SK-N-SH treated with all-trans-retinoic acid at 6 μM for 48 hours (cell line): ENCODE results near the gene FBXL13.

Experiments
- ATAC-seq: fragments of 200-7000 bp; cut with Tn5 transposase; 3 replicates; pipeline ENCODE4 v1.9.1; 2020; ENCODE audit warnings: mild to moderate bottlenecking, moderate library complexity
- ARNTL ChIP-seq: fragments of 450-650 bp; formaldehyde crosslinking; IDR thresholded peaks from 2 replicates; pipeline ENCODE4 v1.5.0; 2020; ENCODE audit warnings: low read depth, mild to moderate bottlenecking, moderate library complexity, borderline replicate concordance
- BACH2 ChIP-seq: fragments of 250-450 bp; sonication (Bioruptor Pico); IDR thresholded peaks from 2 replicates; pipeline ENCODE4 v1.9.0; 2021; ENCODE audit warnings: mild to moderate bottlenecking, borderline replicate concordance
- CSDC2 ChIP-seq: fragments of 250-450 bp; sonication (Bioruptor Pico); IDR thresholded peaks from 2 replicates; pipeline ENCODE4 v1.5.0; 2020; ENCODE audit warnings: mild to moderate bottlenecking, moderate library complexity
- ESRRG ChIP-seq: fragments of 250-450 bp; sonication (Bioruptor Pico); IDR thresholded peaks from 2 replicates; pipeline ENCODE4 v1.6.1; 2021; ENCODE audit warnings: mild to moderate bottlenecking
- GLIS3 ChIP-seq: fragments of 250-450 bp; sonication (Bioruptor Pico); IDR thresholded peaks from 2 replicates; pipeline ENCODE4 v1.5.0; 2020; ENCODE audit warnings: mild to moderate bottlenecking, moderate library complexity
- ISL1 ChIP-seq: fragments of 250-450 bp; sonication (Bioruptor Pico); IDR thresholded peaks from 2 replicates; pipeline ENCODE4 v2.1.2; 2022; ENCODE audit warnings: mild to moderate bottlenecking, moderate library complexity
- OSR1 ChIP-seq: fragments of 250-450 bp; sonication (Bioruptor Pico); IDR thresholded peaks from 2 replicates; pipeline ENCODE4 v1.8.0; 2022; ENCODE audit warnings: moderate library complexity, mild to moderate bottlenecking, inconsistent platforms
- RARB ChIP-seq: fragments of 250-450 bp; sonication (Bioruptor Pico); IDR thresholded peaks from 2 replicates; pipeline ENCODE4 v1.8.0; 2021; ENCODE audit warnings: mild to moderate bottlenecking, moderate library complexity
- TCF4 ChIP-seq: fragments of 250-450 bp; sonication (Bioruptor Pico); IDR thresholded peaks from 2 replicates; pipeline ENCODE4 v1.8.0; 2021; ENCODE audit warnings: mild to moderate bottlenecking, moderate library complexity, borderline replicate concordance
- TOX ChIP-seq: fragments of 250-450 bp; sonication (Bioruptor Pico); IDR thresholded peaks from 2 replicates; pipeline ENCODE4 v1.8.0; 2021; ENCODE audit warnings: mild to moderate bottlenecking, moderate library complexity, borderline replicate concordance
- ZC3H10 ChIP-seq: fragments of 250-450 bp; sonication (Bioruptor Pico); IDR thresholded peaks from 2 replicates; pipeline ENCODE4 v1.5.1; 2021; ENCODE audit warnings: mild to moderate bottlenecking, moderate library complexity
- ZFP3 ChIP-seq: fragments of 250-450 bp; sonication (Bioruptor Pico); IDR thresholded peaks from 2 replicates; pipeline ENCODE4 v1.5.0; 2020; ENCODE audit warnings: mild to moderate bottlenecking, moderate library complexity
- ZFP30 ChIP-seq: fragments of 450-650 bp; formaldehyde crosslinking; IDR thresholded peaks from 2 replicates; pipeline ENCODE4 v1.5.0; 2022; ENCODE audit warnings: mild to moderate bottlenecking, moderate library complexity
- ZNF565 ChIP-seq: fragments of 450-650 bp; formaldehyde crosslinking; conservative IDR thresholded peaks from 2 replicates; pipeline ENCODE4 v1.5.0; 2020; ENCODE audit warnings: low read depth, mild to moderate bottlenecking, moderate library complexity
- ZNF70 ChIP-seq: fragments of 450-650 bp; formaldehyde crosslinking; IDR thresholded peaks from 2 replicates; pipeline ENCODE4 v1.5.0; 2020; ENCODE audit warnings: mild to moderate bottlenecking, moderate library complexity
- ZNF8 ChIP-seq: fragments of 450-650 bp; formaldehyde crosslinking; IDR thresholded peaks from 2 replicates; pipeline ENCODE4 v1.5.0; 2020; ENCODE audit warnings: mild to moderate bottlenecking, moderate library complexity
- TF ChIP-seq, protein P1 (sequence below): fragments of 250-450 bp; sonication (Bioruptor Pico); IDR thresholded peaks from 2 replicates; pipeline ENCODE4 v1.8.0; 2020; ENCODE audit warnings: mild to moderate bottlenecking, moderate library complexity, borderline replicate concordance
- TF ChIP-seq, protein P2 (sequence below): fragments of 250-450 bp; sonication (Bioruptor Pico); IDR thresholded peaks from 2 replicates; pipeline ENCODE4 v1.5.1; 2020; ENCODE audit warnings: low read depth, mild to moderate bottlenecking, moderate library complexity
- TF ChIP-seq, protein P3 (sequence below): fragments of 250-450 bp; sonication (Bioruptor Pico); IDR thresholded peaks from 2 replicates; pipeline ENCODE4 v1.8.0; 2021; ENCODE audit warnings: low read depth, mild to moderate bottlenecking, moderate library complexity, borderline replicate concordance
- TF ChIP-seq, protein P4 (sequence below): fragments of 250-450 bp; sonication (Bioruptor Pico); IDR thresholded peaks from 2 replicates; pipeline ENCODE4 v1.5.0; 2020; ENCODE audit warnings: mild to moderate bottlenecking, moderate library complexity
- TF ChIP-seq, protein P5 (sequence below): fragments of 250-450 bp; sonication (Bioruptor Pico); IDR thresholded peaks from 2 replicates; pipeline ENCODE4 v1.5.1; 2021; ENCODE audit warnings: mild to moderate bottlenecking, moderate library complexity

The FBXL13 gene

DNA sequence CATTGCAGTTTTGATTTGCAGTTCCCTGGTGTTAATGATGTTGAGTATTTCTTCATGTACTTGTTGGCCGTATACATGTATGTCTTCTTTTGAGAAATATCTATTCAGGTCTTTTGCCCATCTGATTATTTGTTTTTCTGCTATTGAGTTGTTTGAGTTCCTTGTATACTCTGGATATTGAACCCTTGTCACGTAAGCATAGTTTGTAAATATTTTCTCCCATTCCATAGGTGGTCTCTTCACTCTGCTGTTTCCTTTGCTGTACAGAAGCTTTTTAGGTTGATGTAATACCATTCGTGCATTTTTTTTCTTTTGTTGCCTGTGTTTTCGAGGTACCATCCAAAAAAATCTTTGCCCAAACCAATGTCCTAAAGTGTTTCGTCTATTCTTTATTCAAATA, 205.4 kb downstream of the FBXL13 start:
- no peak for ATAC-seq
- TF ChIP-seq, protein P1, sequence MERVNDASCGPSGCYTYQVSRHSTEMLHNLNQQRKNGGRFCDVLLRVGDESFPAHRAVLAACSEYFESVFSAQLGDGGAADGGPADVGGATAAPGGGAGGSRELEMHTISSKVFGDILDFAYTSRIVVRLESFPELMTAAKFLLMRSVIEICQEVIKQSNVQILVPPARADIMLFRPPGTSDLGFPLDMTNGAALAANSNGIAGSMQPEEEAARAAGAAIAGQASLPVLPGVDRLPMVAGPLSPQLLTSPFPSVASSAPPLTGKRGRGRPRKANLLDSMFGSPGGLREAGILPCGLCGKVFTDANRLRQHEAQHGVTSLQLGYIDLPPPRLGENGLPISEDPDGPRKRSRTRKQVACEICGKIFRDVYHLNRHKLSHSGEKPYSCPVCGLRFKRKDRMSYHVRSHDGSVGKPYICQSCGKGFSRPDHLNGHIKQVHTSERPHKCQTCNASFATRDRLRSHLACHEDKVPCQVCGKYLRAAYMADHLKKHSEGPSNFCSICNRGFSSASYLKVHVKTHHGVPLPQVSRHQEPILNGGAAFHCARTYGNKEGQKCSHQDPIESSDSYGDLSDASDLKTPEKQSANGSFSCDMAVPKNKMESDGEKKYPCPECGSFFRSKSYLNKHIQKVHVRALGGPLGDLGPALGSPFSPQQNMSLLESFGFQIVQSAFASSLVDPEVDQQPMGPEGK (CRISPR knock-in tag), result no peak
- TF ChIP-seq TOX (CRISPR knock-in tag) (no peak), ARNTL (CRISPR knock-in tag) (no peak), ZFP3 (no peak), ZNF565 (CRISPR knock-in tag) (no peak), ESRRG (CRISPR knock-in tag) (no peak), GLIS3 (no peak), ZFP30 (no peak), ZNF70 (CRISPR knock-in tag) (no peak), BACH2 (CRISPR knock-in tag) (no peak), CSDC2 (CRISPR knock-in tag) (no peak), ZC3H10 (CRISPR knock-in tag) (no peak)
- TF ChIP-seq, protein P2, sequence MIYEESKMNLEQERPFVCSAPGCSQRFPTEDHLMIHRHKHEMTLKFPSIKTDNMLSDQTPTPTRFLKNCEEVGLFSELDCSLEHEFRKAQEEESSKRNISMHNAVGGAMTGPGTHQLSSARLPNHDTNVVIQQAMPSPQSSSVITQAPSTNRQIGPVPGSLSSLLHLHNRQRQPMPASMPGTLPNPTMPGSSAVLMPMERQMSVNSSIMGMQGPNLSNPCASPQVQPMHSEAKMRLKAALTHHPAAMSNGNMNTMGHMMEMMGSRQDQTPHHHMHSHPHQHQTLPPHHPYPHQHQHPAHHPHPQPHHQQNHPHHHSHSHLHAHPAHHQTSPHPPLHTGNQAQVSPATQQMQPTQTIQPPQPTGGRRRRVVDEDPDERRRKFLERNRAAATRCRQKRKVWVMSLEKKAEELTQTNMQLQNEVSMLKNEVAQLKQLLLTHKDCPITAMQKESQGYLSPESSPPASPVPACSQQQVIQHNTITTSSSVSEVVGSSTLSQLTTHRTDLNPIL (CRISPR knock-in tag), result no peak
- TF ChIP-seq, protein P3, sequence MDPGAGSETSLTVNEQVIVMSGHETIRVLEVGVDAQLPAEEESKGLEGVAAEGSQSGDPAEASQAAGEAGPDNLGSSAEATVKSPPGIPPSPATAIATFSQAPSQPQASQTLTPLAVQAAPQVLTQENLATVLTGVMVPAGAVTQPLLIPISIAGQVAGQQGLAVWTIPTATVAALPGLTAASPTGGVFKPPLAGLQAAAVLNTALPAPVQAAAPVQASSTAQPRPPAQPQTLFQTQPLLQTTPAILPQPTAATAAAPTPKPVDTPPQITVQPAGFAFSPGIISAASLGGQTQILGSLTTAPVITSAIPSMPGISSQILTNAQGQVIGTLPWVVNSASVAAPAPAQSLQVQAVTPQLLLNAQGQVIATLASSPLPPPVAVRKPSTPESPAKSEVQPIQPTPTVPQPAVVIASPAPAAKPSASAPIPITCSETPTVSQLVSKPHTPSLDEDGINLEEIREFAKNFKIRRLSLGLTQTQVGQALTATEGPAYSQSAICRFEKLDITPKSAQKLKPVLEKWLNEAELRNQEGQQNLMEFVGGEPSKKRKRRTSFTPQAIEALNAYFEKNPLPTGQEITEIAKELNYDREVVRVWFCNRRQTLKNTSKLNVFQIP (CRISPR knock-in tag), result no peak

DNA sequence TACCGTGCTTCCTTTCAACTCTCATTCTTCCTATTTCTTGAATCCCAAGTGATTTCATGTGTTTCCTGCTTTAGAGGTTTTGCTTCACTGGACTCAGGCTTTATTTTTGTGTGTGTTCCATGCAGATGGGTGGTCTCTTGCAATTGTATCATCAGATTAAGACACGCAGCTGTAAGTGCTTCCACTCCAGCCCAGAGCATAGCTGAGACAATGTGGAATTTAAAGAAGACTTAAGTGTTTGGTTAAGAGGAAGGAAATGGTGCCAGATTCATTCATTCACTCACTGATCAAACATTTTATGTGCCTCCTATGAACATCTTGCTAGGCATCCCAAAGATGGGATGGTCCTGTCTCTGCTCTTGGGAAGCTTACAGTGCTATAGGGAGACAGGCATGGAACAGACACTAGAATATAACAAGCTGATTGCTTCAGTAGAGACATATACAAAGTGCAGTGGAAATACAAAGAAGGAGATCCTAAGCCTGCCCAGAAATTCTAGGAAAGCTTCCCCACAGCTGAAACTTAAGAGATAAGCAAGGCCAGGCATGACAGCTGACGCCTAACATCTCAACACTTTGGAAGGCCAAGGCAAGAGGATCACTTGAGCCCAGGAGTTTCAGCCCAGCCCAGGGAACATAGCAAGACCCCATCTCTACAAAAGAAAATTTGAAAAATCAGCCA, 207.9 kb downstream of the FBXL13 start:
- TF ChIP-seq ZNF565 (CRISPR knock-in tag) (no peak), TOX (CRISPR knock-in tag) (no peak), BACH2 (CRISPR knock-in tag) (no peak), ZNF70 (CRISPR knock-in tag) (no peak), OSR1 (no peak), RARB (CRISPR knock-in tag) (no peak), ZFP3 (no peak), TCF4 (CRISPR knock-in tag) (no peak), ZFP30 (no peak)
- no peak for ATAC-seq

DNA sequence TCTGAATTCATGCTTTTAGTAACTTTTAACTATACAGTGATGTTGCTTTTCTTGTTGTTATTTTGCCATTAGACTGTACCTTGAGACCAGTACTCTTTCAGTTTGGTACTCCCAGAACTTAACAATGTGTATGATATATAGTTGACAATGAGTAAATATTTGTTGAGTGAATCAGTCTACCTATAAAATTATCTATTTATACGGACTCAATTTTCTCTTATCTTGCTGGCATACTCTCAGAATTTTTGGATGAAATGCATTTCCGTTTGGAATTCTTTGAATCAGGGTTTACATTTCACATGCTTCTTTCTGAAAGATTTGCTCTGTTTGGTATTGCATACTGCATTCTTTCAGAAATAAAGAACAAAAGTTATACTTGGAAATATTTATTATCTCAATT, 209.6 kb downstream of the FBXL13 start:
- TF ChIP-seq ESRRG (CRISPR knock-in tag), result no peak
- peak; percentile 84 for TF ChIP-seq ISL1 (CRISPR knock-in tag)
- ATAC-seq, result no peak

DNA sequence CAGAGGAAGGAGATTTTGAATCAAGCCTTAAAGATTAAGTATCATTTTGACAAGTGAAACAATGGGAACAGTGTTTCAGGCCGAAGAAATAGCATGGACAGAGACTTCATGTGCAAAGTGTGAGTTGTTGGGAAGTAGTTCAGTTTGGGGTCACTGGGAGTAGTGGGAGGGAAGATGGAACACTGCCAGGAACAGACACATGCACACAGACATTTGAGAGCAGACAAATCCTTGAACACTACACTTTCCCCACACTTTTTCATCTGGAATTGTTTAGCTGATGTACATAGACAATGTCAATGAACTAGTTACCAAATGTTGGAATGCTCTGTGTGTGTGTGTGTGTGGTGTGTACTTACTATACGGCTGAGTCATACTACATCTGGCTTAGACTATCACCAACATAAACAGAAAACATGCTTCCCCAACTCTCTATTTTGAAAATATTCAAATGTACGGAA, 214.2 kb downstream of the FBXL13 start:
- TF ChIP-seq BACH2 (CRISPR knock-in tag), result peak; percentile 89; the same call in 1 of the 2 replicates
- TF ChIP-seq TCF4 (CRISPR knock-in tag), result peak; percentile 94
- TF ChIP-seq, protein P4, sequence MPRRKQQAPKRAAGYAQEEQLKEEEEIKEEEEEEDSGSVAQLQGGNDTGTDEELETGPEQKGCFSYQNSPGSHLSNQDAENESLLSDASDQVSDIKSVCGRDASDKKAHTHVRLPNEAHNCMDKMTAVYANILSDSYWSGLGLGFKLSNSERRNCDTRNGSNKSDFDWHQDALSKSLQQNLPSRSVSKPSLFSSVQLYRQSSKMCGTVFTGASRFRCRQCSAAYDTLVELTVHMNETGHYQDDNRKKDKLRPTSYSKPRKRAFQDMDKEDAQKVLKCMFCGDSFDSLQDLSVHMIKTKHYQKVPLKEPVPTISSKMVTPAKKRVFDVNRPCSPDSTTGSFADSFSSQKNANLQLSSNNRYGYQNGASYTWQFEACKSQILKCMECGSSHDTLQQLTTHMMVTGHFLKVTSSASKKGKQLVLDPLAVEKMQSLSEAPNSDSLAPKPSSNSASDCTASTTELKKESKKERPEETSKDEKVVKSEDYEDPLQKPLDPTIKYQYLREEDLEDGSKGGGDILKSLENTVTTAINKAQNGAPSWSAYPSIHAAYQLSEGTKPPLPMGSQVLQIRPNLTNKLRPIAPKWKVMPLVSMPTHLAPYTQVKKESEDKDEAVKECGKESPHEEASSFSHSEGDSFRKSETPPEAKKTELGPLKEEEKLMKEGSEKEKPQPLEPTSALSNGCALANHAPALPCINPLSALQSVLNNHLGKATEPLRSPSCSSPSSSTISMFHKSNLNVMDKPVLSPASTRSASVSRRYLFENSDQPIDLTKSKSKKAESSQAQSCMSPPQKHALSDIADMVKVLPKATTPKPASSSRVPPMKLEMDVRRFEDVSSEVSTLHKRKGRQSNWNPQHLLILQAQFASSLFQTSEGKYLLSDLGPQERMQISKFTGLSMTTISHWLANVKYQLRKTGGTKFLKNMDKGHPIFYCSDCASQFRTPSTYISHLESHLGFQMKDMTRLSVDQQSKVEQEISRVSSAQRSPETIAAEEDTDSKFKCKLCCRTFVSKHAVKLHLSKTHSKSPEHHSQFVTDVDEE (CRISPR knock-in tag), result peak; percentile 34; the same call in 1 of the 2 replicates
- TF ChIP-seq, protein P5, sequence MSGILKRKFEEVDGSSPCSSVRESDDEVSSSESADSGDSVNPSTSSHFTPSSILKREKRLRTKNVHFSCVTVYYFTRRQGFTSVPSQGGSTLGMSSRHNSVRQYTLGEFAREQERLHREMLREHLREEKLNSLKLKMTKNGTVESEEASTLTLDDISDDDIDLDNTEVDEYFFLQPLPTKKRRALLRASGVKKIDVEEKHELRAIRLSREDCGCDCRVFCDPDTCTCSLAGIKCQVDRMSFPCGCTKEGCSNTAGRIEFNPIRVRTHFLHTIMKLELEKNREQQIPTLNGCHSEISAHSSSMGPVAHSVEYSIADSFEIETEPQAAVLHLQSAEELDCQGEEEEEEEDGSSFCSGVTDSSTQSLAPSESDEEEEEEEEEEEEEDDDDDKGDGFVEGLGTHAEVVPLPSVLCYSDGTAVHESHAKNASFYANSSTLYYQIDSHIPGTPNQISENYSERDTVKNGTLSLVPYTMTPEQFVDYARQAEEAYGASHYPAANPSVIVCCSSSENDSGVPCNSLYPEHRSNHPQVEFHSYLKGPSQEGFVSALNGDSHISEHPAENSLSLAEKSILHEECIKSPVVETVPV, result no peak
- TF ChIP-seq ZNF8 (CRISPR knock-in tag), result peak; percentile 30; the same call in 1 of the 2 replicates
- 0 out of 2 replicates have a peak, but pooled peaks have one; percentile 26 for TF ChIP-seq ZFP30
- no peak for TF ChIP-seq ZNF70 (CRISPR knock-in tag)
- peak; percentile 85; the same call in 1 of the 2 replicates for TF ChIP-seq RARB (CRISPR knock-in tag)
- 0 out of 2 replicates have a peak, but pooled peaks have one; percentile 19 for TF ChIP-seq TOX (CRISPR knock-in tag)

More for the DNA sequence above, 214.2 kb downstream of the FBXL13 start:
- ATAC-seq, result peak; percentile 93
